T-helper 2 cell treated with Interferon-gamma antibody and Interleukin-4, amounts not matched to agents 5 μg/mL and 100 μg/mL, for 36 hours (primary cell): ENCODE data around the gene FUS.
"Not testable (repeated sequence)": the region's sequence is repeated elsewhere in the genome, so short reads cannot be mapped to it uniquely, and the experiment has no call there.

ENCODE experiments used
- DNase-seq: peaks from one replicate; pipeline ENCODE4 v3.0.0; 2021; ENCODE audit warnings: low spot score
- H3K27ac Mint-ChIP-seq: one replicate; pipeline ENCODE4 v1.8.0; 2021; ENCODE audit warnings: mild to moderate bottlenecking, mixed read lengths
- H3K27me3 Mint-ChIP-seq: one replicate; pipeline ENCODE4 v1.8.0; 2021; ENCODE audit warnings: low read depth, mixed read lengths
- H3K36me3 Mint-ChIP-seq: one replicate; pipeline ENCODE4 v1.8.0; 2021; ENCODE audit warnings: low read depth, mixed read lengths
- H3K4me1 Mint-ChIP-seq: one replicate; pipeline ENCODE4 v1.8.0; 2021; ENCODE audit warnings: low read depth, mixed read lengths
- H3K4me3 Mint-ChIP-seq: one replicate; pipeline ENCODE4 v1.8.0; 2022; ENCODE audit warnings: mild to moderate bottlenecking, moderate library complexity, mixed read lengths
- H3K9me3 Mint-ChIP-seq: one replicate; pipeline ENCODE4 v1.8.0; 2021; ENCODE audit warnings: mixed read lengths

Gene FUS

DNA sequence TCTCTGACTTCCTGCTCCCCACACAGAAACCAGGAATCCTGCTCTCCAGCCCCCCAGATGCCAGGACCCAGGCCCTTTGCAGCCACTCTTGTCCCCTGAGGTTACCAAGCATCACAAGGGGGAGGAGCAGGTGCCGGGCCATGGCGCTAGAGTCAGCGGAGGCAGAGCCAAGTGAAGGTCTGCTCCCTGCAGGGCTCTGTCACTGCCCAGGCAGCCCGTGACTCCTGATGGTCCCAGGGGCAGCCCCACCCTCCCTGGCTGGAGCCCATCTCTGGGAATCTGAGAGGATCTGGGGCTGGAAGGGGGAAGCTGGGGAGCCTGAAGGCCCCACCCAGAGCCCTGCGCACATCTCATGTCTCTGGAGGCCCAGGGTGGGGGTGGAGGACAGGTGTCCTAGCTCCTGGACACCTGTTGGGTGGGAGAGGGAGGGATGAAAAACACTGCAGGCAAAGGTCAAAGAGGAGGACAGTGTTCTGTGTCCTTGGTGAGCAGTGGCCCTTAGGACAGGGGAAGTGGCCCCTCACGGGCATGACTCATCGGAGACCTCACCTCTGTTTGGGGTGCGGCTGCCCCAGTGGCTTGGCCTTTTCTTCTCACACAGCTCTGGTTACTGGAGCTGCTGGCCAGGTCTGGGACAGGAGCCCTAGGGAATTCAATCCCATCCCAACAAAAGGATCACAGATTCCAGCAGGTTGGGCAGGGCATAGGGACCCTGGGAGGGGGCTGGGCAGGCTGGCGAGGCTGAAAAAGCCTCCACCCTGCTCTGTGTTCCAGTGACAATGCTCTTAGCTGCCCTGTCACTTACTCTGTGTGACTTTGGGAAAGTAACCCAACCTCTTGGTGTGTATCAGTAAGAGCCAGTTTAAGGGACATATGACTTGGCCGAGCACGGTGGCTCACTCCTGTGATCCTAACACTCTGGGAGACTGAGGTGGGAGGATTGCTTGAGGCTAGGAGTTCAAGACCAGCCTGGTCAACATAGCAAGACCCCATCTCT lies 29.7 kb upstream of the FUS start, which contains the start of gene PRSS36:
Gene PRSS36, minus strand, starts transcription at position 173 of the 997 bp plus-strand sequence. Its CDS starts 31 bp downstream, at position 142.
- Mint-ChIP-seq H3K27ac (no peak within 1 kb of the TSS), H3K36me3 (no peaks in the 10 kb centered on the region), H3K4me1 (peaks cover 2% of the 10 kb centered on the region), H3K4me3 (no peak within 1 kb of the TSS), H3K9me3 (no peaks in the 10 kb centered on the region), H3K27me3 (peaks cover 8% of the 10 kb centered on the region)
- no peak for DNase-seq

DNA sequence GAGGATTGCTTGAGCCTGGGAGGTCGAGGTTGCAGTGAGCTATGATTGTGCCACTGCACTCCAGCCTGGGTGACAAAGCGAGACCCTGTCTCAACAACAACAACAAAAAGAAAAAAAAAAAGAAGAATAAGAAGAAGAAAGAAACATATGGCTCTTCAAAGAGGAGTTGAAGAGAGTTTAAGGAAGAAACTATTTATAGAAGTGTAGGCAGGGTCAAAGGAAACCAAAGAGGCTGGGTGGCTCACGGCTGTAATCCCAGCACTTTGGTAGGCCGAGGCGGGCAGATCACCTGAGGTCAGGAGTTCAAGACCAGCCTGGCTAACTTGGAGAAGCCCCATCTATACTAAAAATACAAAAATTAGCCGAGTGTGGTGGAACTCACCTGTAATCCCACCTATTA lies 29.0 kb upstream of the FUS start:
- H3K27ac Mint-ChIP-seq, H3K27me3 Mint-ChIP-seq, DNase-seq, H3K9me3 Mint-ChIP-seq, H3K4me1 Mint-ChIP-seq, H3K4me3 Mint-ChIP-seq, H3K36me3 Mint-ChIP-seq: not testable (repeated sequence)

DNA sequence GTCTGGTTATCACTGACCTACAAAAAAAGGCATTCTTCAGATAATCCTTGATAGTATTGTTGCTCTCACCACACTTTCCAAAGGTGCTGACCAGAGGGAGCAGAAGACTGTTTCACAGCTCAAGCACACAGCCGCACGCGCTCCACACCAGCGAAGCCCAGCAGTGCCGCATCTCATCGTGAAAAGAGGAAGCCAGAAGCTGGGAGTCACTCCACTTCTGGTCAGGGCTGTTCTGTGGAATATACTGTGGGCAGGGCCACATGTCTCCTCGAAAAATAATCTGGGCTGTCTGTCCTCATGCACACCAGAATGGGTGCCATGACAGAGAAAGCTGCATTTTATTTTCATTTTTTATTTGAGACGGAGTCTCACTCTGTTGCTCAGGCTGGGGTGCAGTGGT lies 22.8 kb upstream of the FUS start:
- DNase-seq, result no peak
- Mint-ChIP-seq H3K36me3 (no peaks in the 10 kb centered on the region), H3K27me3 (peaks cover 16% of the 10 kb centered on the region), H3K4me3 (peak overlapping the region; percentile 29), H3K4me1 (peaks cover 6% of the 10 kb centered on the region), H3K9me3 (no peaks in the 10 kb centered on the region), H3K27ac (no peak overlapping the region)

DNA sequence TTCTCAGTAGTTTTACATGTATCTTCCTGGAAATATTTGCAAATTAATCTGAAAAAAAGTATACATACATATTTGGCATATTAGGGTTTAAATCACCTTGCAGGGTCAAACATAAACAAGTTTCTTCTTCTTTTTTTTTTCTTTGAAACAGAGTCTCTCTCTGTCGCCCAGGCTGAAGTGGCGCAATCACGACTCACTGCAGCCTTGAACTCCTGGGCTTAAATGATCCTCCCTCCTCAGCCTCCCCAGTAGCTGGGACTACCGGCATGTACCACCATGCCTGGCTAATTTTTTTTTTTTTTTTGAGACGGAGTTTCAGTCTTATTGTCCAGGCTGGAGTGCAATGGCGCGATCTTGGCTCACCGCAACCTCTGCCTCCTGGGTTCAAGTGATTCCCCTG lies 12.6 kb upstream of the FUS start:
- peaks cover 3% of the 10 kb centered on the region for H3K27me3 Mint-ChIP-seq
- no peaks in the 10 kb centered on the region for H3K36me3 Mint-ChIP-seq
- H3K9me3 Mint-ChIP-seq, result no peaks in the 10 kb centered on the region
- H3K4me1 Mint-ChIP-seq, result peaks cover 3% of the 10 kb centered on the region
- H3K27ac Mint-ChIP-seq, result no peak overlapping the region
- H3K4me3 Mint-ChIP-seq, result no peak overlapping the region
- no peak for DNase-seq

DNA sequence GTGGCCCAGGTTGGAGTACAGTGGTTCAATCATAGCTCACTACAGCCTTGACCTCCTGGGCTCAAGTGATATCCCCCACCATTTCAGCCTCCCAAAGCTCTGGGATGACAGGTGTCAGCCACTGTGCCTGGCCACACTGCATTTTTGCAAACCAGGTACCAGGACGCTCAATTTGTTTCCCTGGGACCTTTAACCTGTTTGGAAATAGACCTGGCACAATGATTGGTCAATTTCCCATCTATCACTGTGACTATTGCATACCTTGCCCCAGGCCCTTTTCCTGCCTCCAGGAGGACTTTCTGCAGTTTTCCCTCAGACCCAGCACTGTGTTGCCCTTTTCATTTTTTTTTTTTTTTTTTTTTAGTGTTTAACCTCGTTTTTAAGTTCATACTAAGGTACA lies 11.1 kb upstream of the FUS start:
- Mint-ChIP-seq H3K36me3 (no peaks in the 10 kb centered on the region), H3K4me3 (no peak overlapping the region), H3K27me3 (no peaks in the 10 kb centered on the region), H3K9me3 (no peaks in the 10 kb centered on the region), H3K4me1 (peaks cover 3% of the 10 kb centered on the region), H3K27ac (no peak overlapping the region)
- DNase-seq, result no peak

DNA sequence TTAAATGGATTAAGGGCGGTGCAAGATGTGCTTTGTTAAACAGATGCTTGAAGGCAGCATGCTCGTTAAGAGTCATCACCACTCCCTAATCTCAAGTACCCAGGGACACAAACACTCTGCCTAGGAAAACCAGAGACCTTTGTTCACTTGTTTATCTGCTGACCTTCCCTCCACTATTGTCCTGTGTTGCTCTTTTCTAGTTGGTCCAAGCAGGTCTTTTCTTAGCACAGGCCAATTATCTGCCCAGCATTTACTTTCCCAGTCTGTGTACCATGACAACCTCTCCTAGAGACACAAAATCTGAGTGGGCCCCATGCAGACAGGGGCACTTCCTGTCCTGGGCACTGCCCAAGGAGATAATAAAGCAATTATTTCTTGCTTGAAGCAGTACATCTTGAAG lies 9.9 kb upstream of the FUS start:
- not testable (repeated sequence) for H3K4me1 Mint-ChIP-seq, H3K27ac Mint-ChIP-seq, H3K9me3 Mint-ChIP-seq, DNase-seq, H3K36me3 Mint-ChIP-seq, H3K4me3 Mint-ChIP-seq, H3K27me3 Mint-ChIP-seq

DNA sequence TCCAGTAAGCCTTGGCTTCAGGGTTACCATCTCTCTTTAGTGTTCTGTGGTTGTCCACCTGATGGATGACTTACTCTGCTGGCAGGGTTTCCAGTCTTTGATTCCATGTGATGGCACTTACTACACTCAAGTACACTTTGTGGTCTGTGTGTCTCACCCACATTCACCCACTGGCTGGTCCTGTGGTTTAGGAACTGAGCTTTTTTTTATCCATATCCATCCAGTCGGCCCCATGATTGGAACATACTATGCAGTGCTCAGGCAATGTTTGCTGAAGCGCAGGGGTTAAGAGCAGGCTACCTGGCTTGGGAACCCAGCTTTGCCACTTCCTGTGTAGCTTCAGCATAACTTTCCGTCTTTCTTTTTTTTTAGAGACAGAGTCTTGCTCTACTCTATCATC lies 2.8 kb upstream of the FUS start:
- peaks cover 2% of the 10 kb centered on the region for H3K27me3 Mint-ChIP-seq
- H3K4me3 Mint-ChIP-seq, result peak overlapping the region; percentile 79
- peaks cover 21% of the 10 kb centered on the region for H3K36me3 Mint-ChIP-seq
- H3K27ac Mint-ChIP-seq, result peak overlapping the region; percentile 67
- no peaks in the 10 kb centered on the region for H3K9me3 Mint-ChIP-seq
- peaks cover 25% of the 10 kb centered on the region for H3K4me1 Mint-ChIP-seq
- DNase-seq, result peak; percentile 68

DNA sequence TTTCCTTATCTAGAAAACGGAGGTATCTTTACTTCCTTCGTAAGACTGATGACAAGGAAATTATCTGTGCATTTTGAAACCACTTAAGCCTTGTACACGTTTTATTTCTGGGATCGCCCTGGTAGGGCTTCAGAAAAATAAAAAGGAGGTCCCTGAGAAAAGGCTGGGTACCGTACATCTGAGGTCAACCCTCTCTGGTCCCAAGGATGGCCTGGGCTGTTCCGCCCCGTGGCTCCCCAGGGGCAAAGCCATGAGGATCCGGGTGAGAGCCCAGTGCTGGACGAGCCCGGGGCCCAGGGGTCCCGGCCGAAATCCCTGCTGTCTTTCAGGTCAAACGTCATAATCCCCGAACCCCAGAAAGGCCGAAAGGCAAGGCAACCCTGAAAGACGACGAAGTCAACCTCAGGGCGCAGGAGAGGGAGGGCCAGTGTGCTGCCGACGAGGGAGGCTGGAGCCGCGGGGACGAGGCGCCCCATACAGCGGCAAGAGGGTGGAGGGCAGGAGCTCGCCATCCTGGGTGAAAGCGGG lies 656 bp upstream of the FUS start:
- peaks cover 2% of the 10 kb centered on the region for H3K27me3 Mint-ChIP-seq
- peak overlapping the region; percentile 96 for H3K4me3 Mint-ChIP-seq
- DNase-seq, result no peak
- no peaks in the 10 kb centered on the region for H3K9me3 Mint-ChIP-seq
- peaks cover 41% of the 10 kb centered on the region for H3K36me3 Mint-ChIP-seq
- H3K4me1 Mint-ChIP-seq, result peaks cover 42% of the 10 kb centered on the region
- peak overlapping the region; percentile 98 for H3K27ac Mint-ChIP-seq

DNA sequence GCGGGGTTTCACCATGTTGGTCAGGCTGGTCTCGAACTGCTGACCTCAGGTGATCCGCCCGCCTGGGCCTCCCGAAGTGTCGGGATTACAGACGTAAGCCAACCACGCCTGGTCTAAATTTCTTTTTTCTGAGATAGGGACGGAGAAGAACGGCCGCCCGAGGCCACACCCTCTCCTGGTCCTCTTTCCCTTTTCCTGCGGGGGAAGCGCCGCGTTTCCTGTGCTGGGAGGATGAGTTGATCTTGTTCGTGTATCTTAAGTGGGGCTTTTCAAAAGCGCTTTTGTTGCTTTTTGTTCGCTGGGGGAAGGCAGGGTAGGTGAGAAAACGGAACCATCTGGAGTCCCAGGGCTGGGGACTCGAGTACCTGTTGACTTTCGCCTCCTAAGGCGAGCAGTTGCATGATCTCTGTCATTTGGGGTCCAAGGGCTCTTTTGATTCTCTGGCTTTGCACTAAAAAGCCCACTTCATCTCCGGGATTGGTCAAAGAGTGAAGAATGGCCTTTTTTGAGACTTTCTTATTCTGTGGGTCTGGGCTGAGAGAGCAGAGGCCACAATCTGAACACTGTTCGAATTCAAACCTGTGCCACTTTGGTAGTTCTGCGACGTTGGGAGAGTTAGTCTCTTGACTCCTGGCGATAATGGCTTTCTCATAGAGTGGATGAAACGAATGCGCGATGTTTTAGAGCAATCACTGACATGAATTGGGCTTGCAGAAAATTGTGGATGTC lies 1.3 kb downstream of the FUS start:
- Mint-ChIP-seq H3K27ac (peak overlapping the region; percentile 98), H3K36me3 (peaks cover 59% of the 10 kb centered on the region), H3K9me3 (no peaks in the 10 kb centered on the region), H3K4me1 (peaks cover 58% of the 10 kb centered on the region), H3K4me3 (peak overlapping the region; percentile 96), H3K27me3 (peaks cover 2% of the 10 kb centered on the region)
- DNase-seq, result peak; percentile 46

DNA sequence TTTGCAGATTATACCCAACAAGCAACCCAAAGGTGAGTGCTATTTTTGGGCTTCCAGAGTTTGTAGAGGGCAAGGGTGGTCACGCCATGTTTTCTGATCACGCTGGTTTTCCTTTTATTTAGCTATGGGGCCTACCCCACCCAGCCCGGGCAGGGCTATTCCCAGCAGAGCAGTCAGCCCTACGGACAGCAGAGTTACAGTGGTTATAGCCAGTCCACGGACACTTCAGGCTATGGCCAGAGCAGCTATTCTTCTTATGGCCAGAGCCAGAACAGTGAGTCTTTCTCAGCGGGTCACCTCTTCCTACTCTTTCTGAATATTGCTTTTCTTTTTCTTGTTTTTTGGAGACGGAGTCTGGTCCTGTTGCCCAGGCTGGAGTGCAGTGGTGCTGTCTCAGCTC lies 2.5 kb downstream of the FUS start:
- peaks cover 70% of the 10 kb centered on the region for H3K36me3 Mint-ChIP-seq
- peak overlapping the region; percentile 98 for H3K27ac Mint-ChIP-seq
- peaks cover 2% of the 10 kb centered on the region for H3K27me3 Mint-ChIP-seq
- H3K9me3 Mint-ChIP-seq, result no peaks in the 10 kb centered on the region
- DNase-seq, result no peak
- H3K4me3 Mint-ChIP-seq, result peak overlapping the region; percentile 96
- peaks cover 62% of the 10 kb centered on the region for H3K4me1 Mint-ChIP-seq

DNA sequence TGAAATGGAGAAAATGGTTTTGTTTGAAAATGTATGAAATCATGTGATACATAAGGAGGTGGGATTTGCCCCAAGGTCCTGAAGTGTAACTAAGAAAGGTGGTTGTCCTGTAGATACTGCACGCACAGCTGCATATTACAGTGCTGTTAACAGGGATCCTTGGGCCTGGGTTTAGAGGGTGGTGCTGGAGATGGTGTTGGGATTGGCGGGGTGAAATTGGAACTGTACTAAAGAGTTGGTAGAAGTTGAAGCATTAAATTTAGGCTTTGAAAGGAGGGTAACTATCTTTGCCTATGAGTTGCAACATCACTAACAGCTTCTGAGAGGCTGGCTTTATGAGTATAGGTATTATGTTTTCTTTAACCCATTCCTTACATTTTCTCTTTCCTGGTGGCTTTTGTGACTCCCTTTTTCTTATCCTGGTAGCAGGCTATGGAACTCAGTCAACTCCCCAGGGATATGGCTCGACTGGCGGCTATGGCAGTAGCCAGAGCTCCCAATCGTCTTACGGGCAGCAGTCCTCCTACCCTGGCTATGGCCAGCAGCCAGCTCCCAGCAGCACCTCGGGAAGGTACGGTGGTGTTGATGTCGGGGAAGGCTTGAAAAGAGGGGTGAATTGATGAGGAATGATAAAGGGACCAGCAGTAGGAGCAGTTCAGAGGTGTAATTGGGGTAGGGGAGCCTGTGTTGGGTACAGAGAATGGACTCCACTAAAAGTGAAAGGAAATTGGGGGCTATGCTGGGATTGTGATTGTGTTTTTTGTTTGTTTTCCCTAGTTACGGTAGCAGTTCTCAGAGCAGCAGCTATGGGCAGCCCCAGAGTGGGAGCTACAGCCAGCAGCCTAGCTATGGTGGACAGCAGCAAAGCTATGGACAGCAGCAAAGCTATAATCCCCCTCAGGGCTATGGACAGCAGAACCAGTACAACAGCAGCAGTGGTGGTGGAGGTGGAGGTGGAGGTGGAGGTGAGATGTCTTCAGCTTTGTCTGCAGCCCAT lies 3.8 kb downstream of the FUS start:
- Mint-ChIP-seq H3K9me3 (no peaks in the 10 kb centered on the region), H3K36me3 (peaks cover 80% of the 10 kb centered on the region), H3K4me1 (peaks cover 60% of the 10 kb centered on the region), H3K27me3 (peaks cover 2% of the 10 kb centered on the region), H3K4me3 (peak overlapping the region; percentile 96), H3K27ac (peak overlapping the region; percentile 98)
- no peak for DNase-seq

DNA sequence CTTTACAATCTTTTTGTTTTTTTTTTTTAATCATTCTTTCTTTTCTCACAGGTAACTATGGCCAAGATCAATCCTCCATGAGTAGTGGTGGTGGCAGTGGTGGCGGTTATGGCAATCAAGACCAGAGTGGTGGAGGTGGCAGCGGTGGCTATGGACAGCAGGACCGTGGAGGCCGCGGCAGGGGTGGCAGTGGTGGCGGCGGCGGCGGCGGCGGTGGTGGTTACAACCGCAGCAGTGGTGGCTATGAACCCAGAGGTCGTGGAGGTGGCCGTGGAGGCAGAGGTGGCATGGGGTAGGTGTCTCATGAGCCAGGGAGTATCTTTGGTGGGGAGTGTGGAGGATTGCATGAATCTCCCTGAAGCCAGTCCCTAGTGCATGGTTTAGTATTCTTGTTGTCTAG lies 4.9 kb downstream of the FUS start:
- peak overlapping the region; percentile 67 for H3K27ac Mint-ChIP-seq
- peaks cover 91% of the 10 kb centered on the region for H3K36me3 Mint-ChIP-seq
- peaks cover 62% of the 10 kb centered on the region for H3K4me1 Mint-ChIP-seq
- H3K4me3 Mint-ChIP-seq, result peak overlapping the region; percentile 28
- no peaks in the 10 kb centered on the region for H3K9me3 Mint-ChIP-seq
- no peak for DNase-seq
- peaks cover 1% of the 10 kb centered on the region for H3K27me3 Mint-ChIP-seq

DNA sequence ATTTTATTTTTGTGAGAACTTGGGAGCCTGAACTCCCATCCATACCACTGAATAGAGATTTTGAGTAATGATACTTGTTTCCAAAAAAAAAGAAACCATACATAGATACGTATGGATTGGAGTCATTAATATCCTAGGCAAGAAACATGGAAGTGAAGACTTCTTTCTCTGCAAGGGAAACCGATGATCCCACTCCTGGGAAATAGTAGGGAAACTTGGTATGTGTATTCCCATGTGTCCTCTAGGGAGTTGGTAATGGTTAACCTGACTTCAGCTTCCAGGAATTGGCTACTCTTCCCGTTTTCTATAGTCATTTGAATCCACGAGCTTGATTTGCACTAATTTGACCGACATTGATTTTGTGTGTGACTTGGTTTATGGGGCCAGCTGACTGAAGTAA lies 5.4 kb downstream of the FUS start:
- no peaks in the 10 kb centered on the region for H3K9me3 Mint-ChIP-seq
- H3K27me3 Mint-ChIP-seq, result no peaks in the 10 kb centered on the region
- peak overlapping the region; percentile 52 for H3K4me3 Mint-ChIP-seq
- peaks cover 95% of the 10 kb centered on the region for H3K36me3 Mint-ChIP-seq
- H3K4me1 Mint-ChIP-seq, result peaks cover 66% of the 10 kb centered on the region
- H3K27ac Mint-ChIP-seq, result no peak overlapping the region
- no peak for DNase-seq
